Measurements from ENCODE around the gene LILRA1.
"Not testable (repeated sequence)": the region's sequence is repeated elsewhere in the genome, so short reads cannot be mapped to it uniquely, and the experiment has no call there.

Gene LILRA1

DNA sequence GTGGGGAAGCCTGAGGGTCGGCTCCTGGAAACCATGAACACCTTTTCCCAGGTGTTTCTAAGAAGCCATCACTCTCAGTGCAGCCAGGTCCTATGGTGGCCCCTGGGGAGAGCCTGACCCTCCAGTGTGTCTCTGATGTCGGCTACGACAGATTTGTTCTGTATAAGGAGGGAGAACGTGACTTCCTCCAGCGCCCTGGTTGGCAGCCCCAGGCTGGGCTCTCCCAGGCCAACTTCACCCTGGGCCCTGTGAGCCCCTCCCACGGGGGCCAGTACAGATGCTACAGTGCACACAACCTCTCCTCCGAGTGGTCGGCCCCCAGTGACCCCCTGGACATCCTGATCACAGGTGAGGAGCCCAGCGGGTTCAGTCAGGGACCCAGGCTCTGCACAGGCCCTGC, 18.2 kb upstream of the LILRA1 start:
- not testable (repeated sequence) for H3K4me3 ChIP-seq (ENCODE audit: low read depth, low read length); DNase-seq (ENCODE audit: low read depth)

DNA sequence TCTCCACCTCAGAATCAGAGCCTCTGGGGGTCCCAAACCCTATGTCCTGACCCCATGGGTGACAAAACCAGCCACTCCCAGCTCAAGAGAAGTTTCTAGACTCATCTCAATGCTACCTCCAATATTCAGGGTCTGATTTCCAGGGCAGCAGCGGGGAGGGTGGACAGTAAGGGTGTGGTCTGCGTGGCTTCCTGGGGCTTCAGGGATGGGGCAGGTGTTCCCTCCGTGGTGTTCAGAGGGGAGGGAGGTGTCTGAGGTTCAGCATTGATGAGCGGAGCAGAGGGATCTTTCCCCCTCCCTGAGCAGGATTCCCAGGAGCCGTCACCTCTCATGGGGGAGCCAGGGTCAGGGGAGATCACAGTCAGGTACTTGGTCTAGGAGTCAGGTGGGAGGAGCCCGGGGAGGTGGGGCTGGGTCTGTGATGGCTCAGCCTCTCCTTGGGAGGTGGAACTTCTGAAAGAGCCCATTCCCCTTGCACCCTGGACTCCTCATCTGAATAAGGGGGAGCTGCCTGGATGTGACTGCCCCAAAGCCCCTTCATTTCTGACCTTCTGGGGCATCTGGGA, 16.9 kb upstream of the LILRA1 start:
- DNase-seq (ENCODE audit: low read depth) = no peak

DNA sequence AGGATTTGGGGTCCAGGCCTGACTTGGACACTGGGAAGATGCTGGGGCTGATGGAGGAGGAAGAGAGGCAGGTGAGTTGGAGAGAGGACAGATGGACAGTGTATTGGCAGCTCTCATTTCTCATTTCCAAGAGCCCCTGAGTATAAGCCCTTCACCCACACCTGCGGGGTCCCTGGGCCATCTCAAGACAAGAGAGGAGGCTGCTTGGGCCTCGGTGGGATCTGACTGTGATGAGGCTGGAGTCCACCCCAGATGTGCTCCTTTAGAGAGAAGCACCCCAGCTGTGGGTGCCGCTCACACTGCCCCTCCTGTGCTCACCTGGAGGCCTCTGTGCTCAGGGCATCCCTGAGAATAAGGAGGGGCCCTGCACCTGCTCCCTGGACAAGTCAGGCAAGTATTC, 16.1 kb upstream of the LILRA1 start:
- DNase-seq (ENCODE audit: low read depth) = no peak
- no peak overlapping the region for H3K4me3 ChIP-seq (ENCODE audit: low read depth, low read length)

More for the DNA sequence above, 16.9 kb upstream of the LILRA1 start:
- H3K4me3 ChIP-seq (ENCODE audit: low read depth, low read length) = no peak overlapping the region

DNA sequence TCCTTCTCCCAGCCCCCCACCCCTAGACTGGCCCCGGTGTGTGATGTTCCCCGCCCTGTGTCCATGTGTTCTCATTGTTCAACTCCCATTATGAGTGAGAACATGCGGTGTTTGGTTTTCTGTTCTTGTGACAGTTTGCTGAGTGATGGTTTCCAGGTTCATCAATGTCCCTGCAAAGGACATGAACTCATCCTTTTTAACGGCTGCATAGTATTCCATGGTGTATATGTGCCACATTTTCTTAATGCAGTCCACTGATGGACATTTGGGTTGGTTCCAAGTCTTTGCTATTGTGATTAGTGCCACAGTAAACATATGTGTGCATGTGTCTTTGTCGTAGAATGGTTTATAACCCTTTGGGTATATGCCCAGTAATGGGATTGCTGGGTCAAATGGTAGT, 15.2 kb upstream of the LILRA1 start:
- not testable (repeated sequence) for DNase-seq (ENCODE audit: low read depth); H3K4me3 ChIP-seq (ENCODE audit: low read depth, low read length)

DNA sequence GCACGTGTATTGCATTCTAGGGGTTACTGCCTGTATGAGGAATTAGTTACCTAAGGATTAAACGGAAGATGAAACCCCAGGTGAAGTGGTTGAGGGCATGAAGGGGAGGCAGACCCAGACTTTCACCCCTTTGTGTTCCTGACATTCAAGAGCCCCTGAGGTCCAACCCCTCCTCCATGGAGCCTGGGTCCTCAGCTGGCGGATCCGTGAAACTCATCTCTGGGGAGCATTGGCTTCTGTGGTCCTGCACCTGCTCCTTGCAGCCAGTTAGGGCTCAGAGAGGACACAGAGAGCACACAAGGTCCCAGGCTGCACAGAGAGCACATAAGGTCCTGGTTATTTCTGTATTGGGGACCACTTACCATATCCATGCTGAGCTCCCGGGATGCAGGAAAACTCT, 7.0 kb upstream of the LILRA1 start:
- no peak for DNase-seq (ENCODE audit: low read depth)
- no peak overlapping the region for H3K4me3 ChIP-seq (ENCODE audit: low read depth, low read length)

DNA sequence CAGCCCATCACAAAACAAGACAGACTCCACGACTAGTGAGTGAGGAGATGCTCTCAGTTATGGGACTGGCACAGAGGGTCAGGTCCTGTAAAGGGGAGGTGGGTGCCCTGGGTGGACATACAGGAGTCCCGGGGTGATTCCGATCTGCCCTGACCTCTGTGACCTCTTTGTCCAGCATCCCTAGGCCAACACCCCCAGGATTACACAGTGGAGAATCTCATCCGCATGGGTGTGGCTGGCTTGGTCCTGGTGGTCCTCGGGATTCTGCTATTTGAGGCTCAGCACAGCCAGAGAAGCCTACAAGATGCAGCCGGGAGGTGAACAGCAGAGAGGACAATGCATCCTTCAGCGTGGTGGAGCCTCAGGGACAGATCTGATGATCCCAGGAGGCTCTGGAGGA, 6.4 kb upstream of the LILRA1 start:
- no peak overlapping the region for H3K4me3 ChIP-seq (ENCODE audit: low read depth, low read length)
- DNase-seq (ENCODE audit: low read depth) = no peak

DNA sequence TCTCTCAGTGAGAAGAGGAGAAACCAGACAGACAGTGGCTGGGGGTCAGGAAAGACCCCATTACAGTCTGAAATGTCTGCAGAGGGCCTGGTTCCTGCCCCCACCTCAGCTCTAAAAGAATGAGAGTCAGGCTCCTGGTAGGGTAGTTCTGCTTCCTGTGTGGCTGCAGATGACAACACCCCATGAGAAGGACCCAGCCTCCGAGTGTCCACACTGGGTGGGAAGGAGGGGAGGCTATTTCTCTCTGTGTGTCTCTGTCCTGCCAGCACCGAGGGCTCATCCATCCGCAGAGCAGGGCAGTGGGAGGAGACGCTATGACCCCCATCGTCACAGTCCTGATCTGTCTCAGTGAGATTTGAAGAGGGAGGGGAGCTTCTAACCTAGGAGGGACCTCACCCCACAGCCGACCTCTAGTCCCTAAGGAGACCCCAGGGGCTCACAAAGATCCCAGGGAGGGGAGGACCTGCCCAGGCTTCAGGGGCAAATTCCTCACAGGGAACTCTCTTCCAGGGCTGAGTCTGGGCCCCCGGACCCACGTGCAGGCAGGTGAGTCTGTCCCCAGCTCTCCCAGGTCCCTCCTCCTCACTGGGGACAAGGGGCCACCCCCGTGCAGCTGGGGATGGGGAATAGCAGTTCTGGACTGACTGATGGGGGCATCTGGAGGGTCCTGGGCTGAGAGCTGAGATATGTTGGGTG, 647 bp downstream of the LILRA1 start:
- DNase-seq (ENCODE audit: low read depth) = not testable (repeated sequence)

DNA sequence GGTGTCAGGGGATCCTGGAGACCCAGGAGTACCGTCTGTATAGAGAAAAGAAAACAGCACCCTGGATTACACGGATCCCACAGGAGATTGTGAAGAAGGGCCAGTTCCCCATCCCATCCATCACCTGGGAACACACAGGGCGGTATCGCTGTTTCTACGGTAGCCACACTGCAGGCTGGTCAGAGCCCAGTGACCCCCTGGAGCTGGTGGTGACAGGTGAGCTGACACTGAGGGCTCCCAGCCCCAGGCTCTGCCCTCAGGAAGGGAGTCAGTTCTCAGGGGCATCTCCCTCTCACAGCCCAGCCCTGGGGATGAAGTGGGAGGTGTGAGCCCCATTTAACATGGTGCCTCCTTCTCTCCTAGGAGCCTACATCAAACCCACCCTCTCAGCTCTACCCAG, 1.3 kb downstream of the LILRA1 start:
- no peak overlapping the region for H3K4me3 ChIP-seq (ENCODE audit: low read depth, low read length)
- no peak for DNase-seq (ENCODE audit: low read depth)

More for the DNA sequence above, 647 bp downstream of the LILRA1 start:
- not testable (repeated sequence) for H3K4me3 ChIP-seq (ENCODE audit: low read depth, low read length)

DNA sequence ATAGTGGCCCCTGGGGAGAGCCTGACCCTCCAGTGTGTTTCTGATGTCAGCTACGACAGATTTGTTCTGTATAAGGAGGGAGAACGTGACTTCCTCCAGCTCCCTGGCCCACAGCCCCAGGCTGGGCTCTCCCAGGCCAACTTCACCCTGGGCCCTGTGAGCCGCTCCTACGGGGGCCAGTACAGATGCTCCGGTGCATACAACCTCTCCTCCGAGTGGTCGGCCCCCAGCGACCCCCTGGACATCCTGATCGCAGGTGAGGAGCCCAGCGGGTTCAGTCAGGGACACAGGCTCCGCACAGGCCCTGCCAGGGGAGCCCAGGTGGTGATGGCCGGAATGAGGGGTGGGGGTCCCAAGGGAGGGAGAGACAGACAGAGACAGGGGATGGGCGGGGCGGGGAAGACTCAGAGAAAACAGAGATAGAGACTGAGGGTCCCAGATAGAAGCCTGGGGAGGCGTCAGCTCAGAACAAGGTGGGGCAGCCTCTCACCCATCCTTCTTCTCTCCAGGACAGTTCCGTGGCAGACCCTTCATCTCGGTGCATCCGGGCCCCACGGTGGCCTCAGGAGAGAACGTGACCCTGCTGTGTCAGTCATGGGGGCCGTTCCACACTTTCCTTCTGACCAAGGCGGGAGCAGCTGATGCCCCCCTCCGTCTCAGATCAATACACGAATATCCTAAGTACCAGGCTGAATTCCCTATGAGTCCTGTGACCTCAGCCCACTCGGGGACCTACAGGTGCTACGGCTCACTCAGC, 2.4 kb downstream of the LILRA1 start:
- not testable (repeated sequence) for DNase-seq (ENCODE audit: low read depth); H3K4me3 ChIP-seq (ENCODE audit: low read depth, low read length)

DNA sequence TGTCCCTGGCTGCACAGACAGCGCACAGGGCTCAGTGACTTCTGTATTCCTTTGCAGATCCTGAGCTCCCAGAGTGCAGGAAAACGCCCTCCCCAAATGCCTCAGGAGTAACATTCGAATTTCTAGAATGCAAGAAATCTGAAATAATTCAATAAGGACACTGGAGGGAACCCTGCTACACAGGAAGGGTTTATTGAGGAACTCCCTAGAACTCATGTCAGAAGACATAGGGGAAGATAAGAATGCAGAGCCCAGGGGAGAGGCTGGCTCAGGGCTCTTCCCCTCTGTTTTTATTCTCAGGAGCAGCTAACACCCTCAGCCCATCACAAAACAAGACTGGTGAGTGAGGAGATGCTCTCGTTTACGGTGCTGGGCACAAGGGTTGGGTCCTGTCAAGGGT, 6.8 kb downstream of the LILRA1 start:
- no peak for DNase-seq (ENCODE audit: low read depth)
- no peak overlapping the region for H3K4me3 ChIP-seq (ENCODE audit: low read depth, low read length)

DNA sequence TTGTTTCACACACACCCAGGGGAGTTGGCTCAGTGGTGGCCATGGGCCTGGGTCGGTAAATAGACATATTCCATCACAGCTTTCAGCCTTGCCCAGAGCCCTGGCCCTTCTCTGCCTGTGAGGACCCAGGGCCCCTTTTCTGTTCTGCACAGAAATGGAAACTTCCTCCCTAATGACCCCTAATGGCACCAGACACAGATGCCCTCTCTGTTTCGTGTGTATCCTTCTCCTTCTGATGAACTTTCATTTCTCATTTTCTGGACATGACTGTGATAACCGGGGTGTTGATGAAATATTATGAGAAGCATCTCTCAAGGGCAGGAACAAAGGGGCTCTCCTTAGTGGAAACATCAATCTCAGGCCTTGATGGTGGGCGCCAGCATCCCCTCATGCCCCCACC, 12.8 kb downstream of the LILRA1 start:
- DNase-seq (ENCODE audit: low read depth) = no peak
- H3K4me3 ChIP-seq (ENCODE audit: low read depth, low read length) = no peak overlapping the region

DNA sequence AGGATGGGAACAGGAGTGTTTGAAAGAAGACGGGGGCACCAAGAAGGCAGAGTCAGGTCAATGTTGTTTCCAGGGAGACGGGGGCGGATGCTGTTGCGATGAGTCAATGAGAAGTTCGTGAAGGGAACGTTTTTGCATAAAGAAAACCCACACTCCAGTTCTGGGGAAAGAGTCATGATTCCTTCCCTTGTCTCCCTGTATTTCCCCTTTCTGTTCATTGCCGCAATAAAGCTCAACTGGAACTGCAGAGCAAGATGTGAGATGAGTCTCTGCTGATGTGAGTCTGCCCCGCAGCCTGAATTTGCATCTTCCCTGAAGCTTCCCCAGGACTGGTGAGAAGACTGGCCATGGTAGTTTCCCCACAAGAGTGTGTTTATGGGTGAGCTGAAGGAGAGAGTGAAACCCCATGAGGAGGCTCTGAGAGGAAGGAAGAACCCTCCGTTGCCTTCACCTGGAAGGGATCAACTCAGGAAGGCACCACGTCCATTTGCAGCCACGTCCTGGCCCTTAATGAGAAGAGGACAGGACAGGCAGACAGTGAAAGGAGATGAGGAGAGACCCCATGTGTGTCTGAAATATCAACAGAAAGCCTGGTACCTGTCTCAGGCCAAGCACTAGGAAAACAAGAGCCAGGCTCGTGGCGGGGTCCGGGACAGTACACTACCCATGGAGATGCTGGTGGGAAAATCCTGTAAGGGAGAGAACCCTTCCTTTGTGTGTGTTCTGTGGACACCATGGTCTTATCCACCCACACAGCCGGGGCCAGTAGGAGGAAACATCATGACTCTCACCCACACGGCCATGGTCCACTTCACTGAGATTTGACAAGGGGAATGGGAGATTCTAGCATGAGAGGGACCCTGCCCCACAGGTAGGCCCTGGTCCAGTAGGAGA, 13.7 kb downstream of the LILRA1 start:
- DNase-seq (ENCODE audit: low read depth) = no peak
- H3K4me3 ChIP-seq (ENCODE audit: low read depth, low read length) = no peak overlapping the region

DNA sequence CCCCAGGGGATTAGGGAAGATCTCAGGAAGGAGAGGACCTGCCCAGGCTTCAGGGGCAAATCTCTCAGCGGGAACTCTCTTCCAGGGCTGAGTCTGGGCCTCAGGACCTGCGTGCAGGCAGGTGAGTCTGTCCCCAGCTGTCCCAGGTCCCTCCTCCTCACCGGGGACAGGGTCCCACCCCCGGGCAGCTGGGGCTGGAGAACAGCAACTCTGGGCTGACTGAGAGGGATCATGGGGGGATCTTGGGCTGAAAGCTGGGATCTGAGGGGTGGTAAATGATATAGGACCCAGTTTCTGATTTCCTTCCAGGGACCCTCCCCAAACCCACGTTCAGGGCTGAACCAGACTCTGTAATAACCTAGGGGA, 14.3 kb downstream of the LILRA1 start:
- DNase-seq (ENCODE audit: low read depth) = no peak

DNA sequence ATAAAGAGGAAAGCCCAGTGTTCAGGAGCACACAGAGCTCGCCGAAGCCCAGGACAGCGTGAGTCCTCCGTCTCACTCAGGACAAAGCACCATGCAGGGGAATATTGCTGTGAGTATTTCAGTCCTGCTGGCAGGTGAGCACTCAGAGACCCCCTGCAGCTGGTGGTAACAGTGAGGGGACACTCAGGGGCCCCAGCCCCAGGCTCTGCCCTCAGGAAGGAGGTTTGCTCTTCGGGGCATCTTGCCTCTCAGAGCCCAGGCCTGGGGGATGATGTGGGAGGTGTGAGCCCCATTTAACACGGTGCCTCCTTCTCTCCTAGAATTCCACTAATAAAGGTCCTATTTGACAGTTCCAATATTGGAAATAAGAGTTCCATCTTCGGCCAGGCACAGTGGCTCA, 14.8 kb downstream of the LILRA1 start:
- no peak overlapping the region for H3K4me3 ChIP-seq (ENCODE audit: low read depth, low read length)
- no peak for DNase-seq (ENCODE audit: low read depth)

More for the DNA sequence above, 14.3 kb downstream of the LILRA1 start:
- no peak overlapping the region for H3K4me3 ChIP-seq (ENCODE audit: low read depth, low read length)

DNA sequence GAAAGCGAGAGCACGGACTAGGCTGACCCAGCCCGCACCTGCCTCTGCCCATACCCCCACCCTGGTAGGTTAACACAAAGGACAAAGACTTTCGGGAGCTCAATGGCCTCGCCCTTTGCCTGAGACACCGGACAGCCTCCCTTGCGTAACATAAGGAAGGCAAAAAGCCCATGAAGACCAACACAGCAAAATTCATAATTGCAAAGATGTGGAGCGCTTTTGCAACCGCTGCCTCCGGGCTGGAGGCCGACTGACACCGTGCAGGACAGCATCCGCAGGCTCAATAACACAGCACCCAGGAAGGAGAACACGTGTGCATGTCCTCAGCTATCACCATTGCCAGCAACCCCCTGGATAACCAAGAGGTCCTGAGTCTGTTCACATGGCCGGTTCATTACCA, 15.4 kb downstream of the LILRA1 start:
- no peak overlapping the region for H3K4me3 ChIP-seq (ENCODE audit: low read depth, low read length)
- DNase-seq (ENCODE audit: low read depth) = no peak

DNA sequence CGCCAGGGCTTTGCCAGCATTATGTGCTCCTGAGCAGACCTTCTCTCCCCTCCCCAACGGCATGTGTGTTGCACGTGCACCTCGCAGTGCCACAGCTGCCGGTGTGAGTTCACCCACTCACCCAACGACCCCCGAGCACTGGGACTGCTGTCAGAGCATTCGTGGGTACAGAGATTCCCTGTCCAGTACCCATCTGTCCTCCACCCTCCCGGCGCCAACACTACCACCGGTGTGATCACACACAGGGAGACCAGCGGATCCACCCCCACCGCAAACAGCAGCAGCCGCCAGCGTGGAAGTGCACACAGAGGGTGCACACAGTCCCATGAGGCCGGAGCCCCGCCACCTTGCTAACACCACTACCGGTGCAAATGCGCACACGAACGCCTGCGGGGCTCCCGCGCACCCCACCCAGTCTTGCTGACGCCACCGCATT, 15.9 kb downstream of the LILRA1 start:
- no peak overlapping the region for H3K4me3 ChIP-seq (ENCODE audit: low read depth, low read length)
- DNase-seq (ENCODE audit: low read depth) = no peak

DNA sequence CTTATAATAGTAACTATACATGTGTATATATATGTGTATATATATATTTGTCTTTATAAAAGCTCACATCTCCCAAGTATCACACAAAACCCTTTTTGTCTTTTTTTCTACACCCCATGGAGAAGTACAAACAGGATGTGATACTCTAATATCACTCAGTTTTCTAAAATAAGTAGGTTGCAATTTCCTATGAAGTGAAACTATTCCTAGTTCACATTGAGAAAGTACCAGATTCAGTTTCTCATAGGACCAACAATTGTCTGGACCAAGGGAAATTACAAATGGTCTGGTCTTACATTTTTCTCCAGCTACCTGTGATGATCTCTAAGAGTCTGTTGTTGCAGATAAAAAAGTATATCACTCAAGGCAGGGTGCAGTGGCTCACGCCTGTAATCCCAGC, 19.0 kb downstream of the LILRA1 start:
- no peak for DNase-seq (ENCODE audit: low read depth)
- H3K4me3 ChIP-seq (ENCODE audit: low read depth, low read length) = no peak overlapping the region

DNA sequence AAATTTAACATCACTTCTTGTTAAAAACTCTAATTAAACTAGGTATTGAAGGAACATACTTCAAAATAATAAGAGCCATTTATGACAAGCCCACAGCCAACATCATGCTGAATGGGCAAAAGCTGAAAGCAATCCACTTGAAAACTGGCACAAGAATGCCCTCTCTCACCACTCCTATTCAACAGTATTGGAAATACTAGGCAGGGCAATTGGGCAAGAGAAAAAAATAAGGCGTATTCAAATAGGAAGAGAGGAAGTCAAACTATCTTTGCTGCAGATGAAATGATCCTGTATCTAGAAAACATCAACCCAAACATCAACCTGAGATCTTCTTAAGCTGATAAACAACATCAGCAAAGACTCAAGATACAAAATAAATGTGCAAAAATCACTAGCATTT, 21.3 kb downstream of the LILRA1 start:
- no peak for DNase-seq (ENCODE audit: low read depth)
- H3K4me3 ChIP-seq (ENCODE audit: low read depth, low read length) = no peak overlapping the region

DNA sequence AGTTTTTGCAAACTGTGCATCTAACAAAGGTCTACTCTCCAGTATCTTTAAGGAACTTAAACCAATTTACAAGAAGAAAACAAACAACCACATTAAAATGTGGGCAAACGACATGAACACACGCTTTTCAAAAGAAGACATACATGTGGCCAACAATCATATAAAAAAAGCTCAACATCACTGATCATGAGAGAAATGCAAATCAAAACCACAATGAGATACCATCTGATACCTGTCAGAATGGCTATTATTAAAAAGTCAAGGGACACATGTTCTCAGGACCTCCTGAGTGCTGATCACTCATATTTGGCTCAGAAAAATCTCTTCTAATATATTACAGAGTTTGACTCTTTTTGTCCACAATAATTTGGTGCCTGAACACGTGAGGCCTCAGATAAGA, 22.6 kb downstream of the LILRA1 start:
- no peak for DNase-seq (ENCODE audit: low read depth)
- no peak overlapping the region for H3K4me3 ChIP-seq (ENCODE audit: low read depth, low read length)

Measured in skeletal muscle cell (primary cell).